HEK293 (cell line): Measurements from ENCODE around the gene UBE2M.

Experiments
- CTCF ChIP-seq: fragments of 450-650 bp; formaldehyde crosslinking; IDR thresholded peaks from 2 replicates; pipeline ENCODE4 v1.5.1; 2016; ENCODE audit warnings: missing biosample characterization, missing genetic modification characterization
- ZNF274 ChIP-seq, 2 experiments: fragments of 200-500 bp in 1 of 2; fragments of 450-650 bp in 1 of 2; sonication (Bioruptor generic) in 1 of 2; formaldehyde crosslinking in 1 of 2; IDR thresholded peaks; 2 replicates each; pipeline versions ENCODE4 v1.5.1 to v1.6.1; 2014 to 2016; ENCODE audit warnings: borderline replicate concordance in 1 of 2, inconsistent platforms in 1 of 2, low read length in 1 of 2, missing biosample characterization in 1 of 2, missing genetic modification characterization in 1 of 2
- ZNF791 ChIP-seq: fragments of 450-650 bp; formaldehyde crosslinking; IDR thresholded peaks from 2 replicates; pipeline ENCODE4 v1.5.1; 2016; ENCODE audit warnings: missing biosample characterization, missing genetic modification characterization
- TF ChIP-seq, protein P1 (sequence below): fragments of 450-650 bp; IDR thresholded peaks from 2 replicates; pipeline ENCODE4 v1.5.1; 2018; ENCODE audit warnings: missing biosample characterization, mild to moderate bottlenecking, missing genetic modification characterization

DNA sequence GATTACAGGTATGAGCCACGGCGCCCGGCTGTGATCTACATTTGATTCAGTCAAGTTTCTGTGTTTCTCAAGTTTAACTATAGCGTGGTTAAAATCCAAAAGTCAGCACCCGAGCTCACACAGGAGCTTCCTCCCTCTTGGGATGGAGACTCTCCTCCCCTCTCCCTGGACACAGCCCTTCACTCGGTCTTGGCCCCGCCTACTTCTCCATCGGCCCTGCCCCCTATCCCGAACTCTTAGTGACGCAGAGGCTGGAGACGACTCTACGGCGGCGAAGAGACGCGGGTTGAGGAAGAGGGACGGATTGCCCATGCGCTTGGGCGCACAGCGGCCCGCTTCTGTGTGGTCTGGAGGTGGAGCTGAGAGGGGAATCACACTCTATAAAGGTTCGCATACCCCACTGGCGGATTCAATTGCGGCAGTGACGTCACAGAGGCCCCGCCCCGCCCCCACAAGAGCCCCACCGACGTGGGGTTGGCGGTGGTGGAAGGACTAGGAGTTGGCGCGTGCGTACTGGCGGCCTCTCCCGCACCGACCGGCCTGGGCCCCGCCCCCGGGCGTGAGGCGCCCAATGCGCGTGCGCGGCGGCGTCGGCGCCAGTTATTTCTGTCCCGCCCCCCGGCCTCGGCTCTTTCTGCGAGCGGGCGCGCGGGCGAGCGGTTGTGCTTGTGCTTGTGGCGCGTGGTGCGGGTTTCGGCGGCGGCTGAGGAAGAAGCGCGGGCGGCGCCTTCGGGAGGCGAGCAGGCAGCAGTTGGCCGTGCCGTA is 14.4 kb downstream of the UBE2M start, which contains the start of gene TRIM28:
- TF ChIP-seq CTCF = no peak; the same call in 1 of the 2 replicates
- no peak for TF ChIP-seq ZNF274 (IDR thresholded peaks at IDR 0.05; ENCODE audit: low read length)
- no peak for TF ChIP-seq ZNF274 (tag by site-specific recombination; IDR thresholded peaks at IDR 0.05; ENCODE audit: borderline replicate concordance)
- TF ChIP-seq, protein P1, sequence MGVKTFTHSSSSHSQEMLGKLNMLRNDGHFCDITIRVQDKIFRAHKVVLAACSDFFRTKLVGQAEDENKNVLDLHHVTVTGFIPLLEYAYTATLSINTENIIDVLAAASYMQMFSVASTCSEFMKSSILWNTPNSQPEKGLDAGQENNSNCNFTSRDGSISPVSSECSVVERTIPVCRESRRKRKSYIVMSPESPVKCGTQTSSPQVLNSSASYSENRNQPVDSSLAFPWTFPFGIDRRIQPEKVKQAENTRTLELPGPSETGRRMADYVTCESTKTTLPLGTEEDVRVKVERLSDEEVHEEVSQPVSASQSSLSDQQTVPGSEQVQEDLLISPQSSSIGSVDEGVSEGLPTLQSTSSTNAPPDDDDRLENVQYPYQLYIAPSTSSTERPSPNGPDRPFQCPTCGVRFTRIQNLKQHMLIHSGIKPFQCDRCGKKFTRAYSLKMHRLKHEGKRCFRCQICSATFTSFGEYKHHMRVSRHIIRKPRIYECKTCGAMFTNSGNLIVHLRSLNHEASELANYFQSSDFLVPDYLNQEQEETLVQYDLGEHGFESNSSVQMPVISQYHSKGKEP = peak; percentile 47; the same call in 1 of the 2 replicates
- TF ChIP-seq ZNF791 (tag by site-specific recombination) = no peak
